Measurements from ENCODE around the gene FA2H. TPM values are rescaled to one million over a fixed set of nuclear protein-coding genes. Genes with fewer than 3 reads are reported as not detected.

Gene FA2H
- total and polyA plus RNA-seq, 2 of the 13 experiments (the other 11 are each of a cell fraction or from before 2014, with no cell fraction given) = 0.20 TPM; not detected in 1

GRCh38 chr16:74709441-74709877, 65.2 kb downstream of the FA2H start (continued):
- TF ChIP-seq USF2 (IDR thresholded peaks at IDR 0.05; ENCODE audit: low read depth, low read length) (no peak), USF2 (CRISPR knock-in tag; IDR thresholded peaks at IDR 0.05; ENCODE audit: borderline replicate concordance) (no peak), TBL1XR1 (IDR thresholded peaks at IDR 0.05; ENCODE audit: borderline replicate concordance, low read length, partially characterized antibody) (peak; percentile 19), KDM2A (CRISPR knock-in tag; IDR thresholded peaks at IDR 0.05; ENCODE audit: borderline replicate concordance, low read depth) (peak; percentile 74; the same call in 1 of the 2 replicates), ZNF510 (CRISPR knock-in tag; IDR thresholded peaks at IDR 0.05; ENCODE audit: low read depth) (no peak), HNRNPLL (IDR thresholded peaks at IDR 0.05; ENCODE audit: low read depth, low read length, poor library complexity, severe bottlenecking) (no peak), ZNF614 (CRISPR knock-in tag; IDR thresholded peaks at IDR 0.05; ENCODE audit: borderline replicate concordance) (peak; percentile 82), ZNF615 (CRISPR knock-in tag; IDR thresholded peaks at IDR 0.05; ENCODE audit: borderline replicate concordance) (no peak), NR2F6 (IDR thresholded peaks at IDR 0.05) (peak; percentile 27; the same call in 1 of the 2 replicates), NR2F6 (CRISPR knock-in tag; IDR thresholded peaks at IDR 0.05) (peak; percentile 47; the same call in 1 of the 2 replicates), ZSCAN12 (CRISPR knock-in tag; IDR thresholded peaks at IDR 0.05) (peak; percentile 44; the same call in 1 of the 2 replicates), HNRNPUL1 (IDR thresholded peaks at IDR 0.05; ENCODE audit: low read depth, low read length) (no peak), ZNF501 (CRISPR knock-in tag; IDR thresholded peaks at IDR 0.05) (peak; percentile 53; the same call in 1 of the 2 replicates), ZNF766 (CRISPR knock-in tag; IDR thresholded peaks at IDR 0.05; ENCODE audit: borderline replicate concordance) (0 out of 2 replicates have a peak, but pooled peaks have one; percentile 74), CEBPB (IDR thresholded peaks at IDR 0.05; ENCODE audit: borderline replicate concordance, low read depth, low read length) (peak; percentile 35; the same call in 1 of the 2 replicates), KLF6 (CRISPR knock-in tag; IDR thresholded peaks at IDR 0.05) (no peak), SRF (IDR thresholded peaks at IDR 0.05; ENCODE audit: low read depth, low read length) (no peak), PAXIP1 (CRISPR knock-in tag; conservative IDR thresholded peaks at IDR 0.05) (0 out of 2 replicates have a peak, but pooled peaks have one; percentile 21), RCOR2 (CRISPR knock-in tag; IDR thresholded peaks at IDR 0.05) (no peak), MAX (IDR thresholded peaks at IDR 0.05) (0 out of 2 replicates have a peak, but pooled peaks have one; percentile 9), MIER3 (CRISPR knock-in tag; IDR thresholded peaks at IDR 0.05; ENCODE audit: borderline replicate concordance) (peak; percentile 32; the same call in 1 of the 2 replicates), ZIK1 (CRISPR knock-in tag; IDR thresholded peaks at IDR 0.05; ENCODE audit: borderline replicate concordance, low read depth) (no peak), EED (CRISPR knock-in tag; IDR thresholded peaks at IDR 0.05) (no peak), ZNF263 (CRISPR knock-in tag; IDR thresholded peaks at IDR 0.05) (0 out of 2 replicates have a peak, but pooled peaks have one; percentile 17), SPEN (CRISPR knock-in tag; IDR thresholded peaks at IDR 0.05; ENCODE audit: low read depth) (no peak)
- TF ChIP-seq, protein P1, sequence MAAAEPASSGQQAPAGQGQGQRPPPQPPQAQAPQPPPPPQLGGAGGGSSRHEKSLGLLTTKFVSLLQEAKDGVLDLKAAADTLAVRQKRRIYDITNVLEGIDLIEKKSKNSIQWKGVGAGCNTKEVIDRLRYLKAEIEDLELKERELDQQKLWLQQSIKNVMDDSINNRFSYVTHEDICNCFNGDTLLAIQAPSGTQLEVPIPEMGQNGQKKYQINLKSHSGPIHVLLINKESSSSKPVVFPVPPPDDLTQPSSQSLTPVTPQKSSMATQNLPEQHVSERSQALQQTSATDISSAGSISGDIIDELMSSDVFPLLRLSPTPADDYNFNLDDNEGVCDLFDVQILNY (CRISPR knock-in tag; conservative IDR thresholded peaks at IDR 0.05) = no peak
